SKM-1 treated with dmso at 0.1 percent for 144 hours (cell line): ENCODE measurements around the gene SIMC1.
A peak's percentile ranks its signal among the peaks of the same experiment; 100 is the strongest.
"Not testable (repeated sequence)": the region's sequence is repeated elsewhere in the genome, so short reads cannot be mapped to it uniquely, and the experiment has no call there.

Experiments
- DNase-seq: peaks from one replicate; lab custom pipeline; 2025; ENCODE audit not compliant: unreplicated experiment; lab: John Stamatoyannopoulos, UW

SIMC1 gene

GRCh38 chr5:176290057-176290840 is 52.0 kb downstream of the SIMC1 start:
- DNase-seq, result not testable (repeated sequence)

GRCh38 chr5:176305356-176305755 is 67.1 kb downstream of the SIMC1 start:
- DNase-seq, result not testable (repeated sequence)

DNA sequence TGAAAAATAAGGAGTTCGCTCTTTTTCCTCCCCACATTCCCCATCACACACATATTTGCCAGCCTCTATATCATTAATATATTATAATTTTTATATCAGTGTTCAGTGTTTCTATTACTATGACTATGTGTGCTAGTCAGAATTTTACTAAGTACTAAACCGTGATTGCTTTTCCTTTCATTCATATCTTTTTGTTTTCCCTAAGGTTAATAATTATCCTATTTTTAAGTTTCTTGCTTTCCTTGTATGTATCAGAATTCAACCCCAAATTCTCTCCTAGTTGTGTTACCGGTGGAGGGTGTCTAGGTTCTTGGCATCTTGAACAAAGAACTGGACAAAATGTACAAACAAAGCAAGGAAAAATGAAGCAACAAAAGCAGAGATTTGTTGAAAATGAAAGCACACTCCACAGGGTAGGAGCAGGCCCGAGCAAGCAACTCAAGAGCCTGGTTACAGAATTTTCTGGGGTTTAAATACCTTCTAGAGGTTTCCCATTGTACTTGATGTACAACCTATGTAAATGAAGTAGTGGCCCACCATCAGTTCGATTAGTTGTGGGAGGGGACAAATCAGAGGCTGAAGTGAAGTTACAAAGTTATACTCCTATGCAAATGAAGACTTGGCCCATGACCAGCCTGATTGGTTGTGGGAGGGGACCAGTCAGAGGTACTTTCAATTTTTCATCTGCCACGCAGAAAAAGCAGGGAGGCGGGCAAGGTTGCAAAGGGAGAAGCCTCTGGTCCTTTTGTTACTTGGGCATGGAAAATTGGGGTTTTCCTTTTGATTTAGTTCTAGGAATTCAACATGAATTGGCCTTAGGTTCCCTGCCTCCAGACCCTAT is 79.5 kb downstream of the SIMC1 start:
- no peak for DNase-seq

DNA sequence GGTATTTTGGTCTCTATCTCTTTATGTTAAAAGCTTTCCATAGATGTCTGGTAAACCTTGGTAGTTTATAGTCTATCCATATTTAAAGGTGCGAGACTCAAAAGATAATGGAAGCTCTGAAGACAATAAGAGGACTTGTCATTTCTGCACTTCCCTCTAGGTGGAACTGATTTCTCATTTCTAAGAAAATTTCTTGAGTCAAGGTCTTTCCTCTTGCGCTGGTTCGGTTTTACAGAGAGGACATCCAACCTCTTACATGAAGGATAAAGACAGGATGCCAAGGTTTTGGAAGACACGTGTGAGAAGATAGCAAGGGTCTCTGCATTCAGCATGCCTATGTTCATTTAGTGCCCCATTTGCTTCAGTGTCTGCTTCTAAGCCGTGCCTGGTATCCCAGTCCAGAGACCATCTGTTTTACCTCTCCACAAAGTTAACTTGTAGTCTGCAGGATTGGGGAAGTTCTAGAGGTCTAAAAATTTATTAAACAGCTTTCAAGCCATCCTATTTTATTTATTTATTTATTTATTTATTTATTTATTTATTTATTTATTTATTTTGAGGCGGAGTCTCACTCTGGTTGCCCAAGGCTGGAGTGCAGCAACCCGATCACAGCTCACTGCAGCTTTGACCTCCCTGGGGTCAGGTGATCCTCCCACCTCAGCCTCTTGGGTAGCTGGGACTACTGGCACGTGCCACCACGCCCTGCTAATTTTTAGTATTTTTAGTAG is 81.8 kb downstream of the SIMC1 start:
- DNase-seq, result peak; percentile 6

DNA sequence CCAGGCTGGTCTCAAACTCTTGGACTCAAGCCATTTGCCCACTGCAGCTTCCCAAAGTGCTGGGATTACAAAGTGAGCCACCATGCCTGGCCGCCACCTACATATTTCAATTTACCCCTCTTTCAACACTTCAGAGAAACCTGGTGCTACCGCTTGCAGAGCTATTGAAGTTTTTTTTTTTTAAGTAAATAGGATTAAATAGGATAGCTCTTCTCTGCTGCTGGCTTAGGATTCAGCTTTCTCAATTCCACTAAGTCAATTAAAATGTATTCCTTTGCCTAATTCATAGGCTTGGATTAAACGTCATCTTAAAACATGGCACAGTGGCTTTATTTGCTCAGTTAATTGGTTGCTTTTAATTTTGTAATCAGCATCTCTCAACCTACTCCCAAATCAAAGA is 82.4 kb downstream of the SIMC1 start:
- DNase-seq, result no peak

DNA sequence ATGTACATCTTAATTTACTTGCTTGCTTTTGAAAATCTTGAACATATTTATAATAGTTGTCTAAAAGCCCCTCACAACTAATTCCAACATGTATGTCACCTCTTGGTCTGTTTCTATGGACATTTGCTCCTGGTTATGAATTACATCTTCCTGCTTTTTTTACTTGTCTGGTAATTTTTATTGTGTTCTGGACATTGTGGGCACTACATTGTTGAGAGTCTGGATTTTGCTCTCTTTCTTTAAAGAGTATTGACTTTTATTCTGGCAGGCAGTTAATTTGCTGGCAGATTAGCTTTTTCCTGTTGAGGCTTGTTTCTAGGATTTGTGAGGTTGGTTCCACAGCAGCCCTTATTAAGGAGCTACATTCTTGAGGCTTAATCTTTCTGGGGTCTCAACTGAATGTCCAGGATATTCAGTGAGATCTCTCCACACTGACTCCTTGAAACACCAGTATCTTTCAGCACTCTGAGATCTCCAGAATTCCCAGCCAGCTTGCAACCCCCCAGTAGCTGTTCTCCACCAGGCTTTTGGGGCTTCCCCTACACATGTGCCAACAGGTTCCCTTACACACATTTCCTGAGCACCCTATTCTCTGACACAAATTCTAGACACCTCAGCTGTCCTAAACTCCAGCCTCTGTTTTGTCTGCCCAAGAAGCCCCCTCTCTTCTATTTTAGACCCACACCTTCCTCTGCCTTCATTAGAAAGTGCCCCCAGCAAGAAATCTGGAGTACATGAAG is 96.0 kb downstream of the SIMC1 start:
- DNase-seq, result no peak

DNA sequence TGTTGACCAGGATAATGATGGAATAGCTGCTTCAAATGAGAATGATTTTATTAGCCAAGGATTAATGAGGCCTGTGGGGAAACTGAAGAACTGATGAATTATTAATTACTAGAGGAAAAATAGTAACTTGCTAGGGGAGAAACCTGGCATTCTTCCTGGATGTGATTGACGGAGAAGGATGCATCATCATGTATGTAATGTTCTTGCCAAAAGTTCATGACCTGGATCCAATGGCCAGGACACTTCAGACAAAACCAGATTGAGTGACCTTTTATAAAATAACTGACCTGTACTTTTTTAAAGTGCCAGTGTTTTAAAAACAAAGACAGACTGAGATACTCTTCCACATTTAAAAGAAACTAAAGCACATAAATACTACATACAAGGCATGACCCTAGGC is 99.7 kb downstream of the SIMC1 start:
- DNase-seq, result no peak

- DNase-seq, result no peak
Observed at GRCh38 chr5:176339304-176339703, 101.1 kb downstream of the SIMC1 start.

DNA sequence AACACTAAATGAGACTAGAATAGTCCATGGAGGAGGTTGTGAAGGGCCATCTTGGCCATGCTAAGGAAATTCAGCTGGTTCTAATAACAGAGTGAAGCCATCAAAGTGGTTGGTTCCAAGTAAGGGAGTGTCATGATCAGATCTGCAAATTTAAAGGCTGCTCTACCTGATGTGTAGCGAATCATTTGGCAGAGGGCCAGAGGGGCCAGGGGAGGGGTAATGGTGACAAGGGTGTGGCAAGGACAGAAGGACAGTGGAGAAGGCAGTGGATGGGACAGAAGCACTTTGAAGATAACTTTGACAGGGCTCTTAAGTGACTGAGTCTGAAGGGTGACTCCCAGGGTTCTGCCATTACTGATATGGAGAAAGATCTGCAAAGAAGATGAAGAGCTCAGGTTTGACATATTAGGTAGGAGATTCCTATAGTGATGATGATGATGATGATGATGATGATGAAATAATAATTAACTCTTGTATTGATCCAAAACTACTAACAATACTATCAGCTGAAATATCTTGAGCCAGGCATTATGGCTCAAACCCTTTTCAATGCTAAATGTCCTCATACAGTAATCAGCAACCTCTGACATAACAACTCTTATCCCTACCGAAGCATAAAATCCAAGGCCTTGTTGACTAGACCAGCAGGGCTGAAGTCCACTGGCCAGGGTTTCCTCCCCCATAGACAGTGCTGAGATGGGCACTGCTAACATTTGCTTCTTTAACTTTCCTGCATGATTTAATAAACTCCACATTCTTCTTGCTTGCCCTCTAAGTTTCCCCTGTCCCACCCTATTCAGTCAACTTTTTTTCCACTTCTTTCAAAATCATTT is 103.3 kb downstream of the SIMC1 start:
- no peak for DNase-seq

GRCh38 chr5:176342158-176342483 is 103.9 kb downstream of the SIMC1 start:
- DNase-seq, result no peak

GRCh38 chr5:176342766-176343458 is 104.7 kb downstream of the SIMC1 start:
- no peak for DNase-seq

DNA sequence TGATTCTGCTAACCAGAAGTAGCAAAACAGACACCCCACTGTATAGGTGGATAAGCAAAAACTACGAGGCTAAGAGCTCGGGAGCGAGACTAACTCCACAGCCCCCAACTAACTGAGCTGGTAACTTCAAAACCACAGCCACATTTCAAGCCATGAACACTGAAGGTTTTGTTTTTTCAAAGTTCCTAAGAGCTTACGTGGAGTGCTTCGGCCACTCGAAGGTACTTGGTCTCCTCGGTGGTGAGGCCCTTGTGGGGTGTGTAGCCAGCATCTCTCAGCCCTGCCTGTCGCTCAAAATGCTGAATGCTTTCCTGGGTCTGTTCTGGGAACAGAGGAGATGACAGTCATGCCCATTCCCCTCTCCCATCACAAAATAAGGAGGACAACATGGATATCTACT is 112.2 kb downstream of the SIMC1 start:
- no peak for DNase-seq

GRCh38 chr5:176352116-176352878 is 114.1 kb downstream of the SIMC1 start:
- no peak for DNase-seq

GRCh38 chr5:176353533-176353932 is 115.3 kb downstream of the SIMC1 start:
- no peak for DNase-seq

- no peak for DNase-seq
Observed at GRCh38 chr5:176355400-176356178, 117.4 kb downstream of the SIMC1 start.

- DNase-seq, result no peak
Observed at GRCh38 chr5:176356179-176356566, 117.9 kb downstream of the SIMC1 start.

- DNase-seq, result no peak
Observed at GRCh38 chr5:176359658-176360057, 121.4 kb downstream of the SIMC1 start.

DNA sequence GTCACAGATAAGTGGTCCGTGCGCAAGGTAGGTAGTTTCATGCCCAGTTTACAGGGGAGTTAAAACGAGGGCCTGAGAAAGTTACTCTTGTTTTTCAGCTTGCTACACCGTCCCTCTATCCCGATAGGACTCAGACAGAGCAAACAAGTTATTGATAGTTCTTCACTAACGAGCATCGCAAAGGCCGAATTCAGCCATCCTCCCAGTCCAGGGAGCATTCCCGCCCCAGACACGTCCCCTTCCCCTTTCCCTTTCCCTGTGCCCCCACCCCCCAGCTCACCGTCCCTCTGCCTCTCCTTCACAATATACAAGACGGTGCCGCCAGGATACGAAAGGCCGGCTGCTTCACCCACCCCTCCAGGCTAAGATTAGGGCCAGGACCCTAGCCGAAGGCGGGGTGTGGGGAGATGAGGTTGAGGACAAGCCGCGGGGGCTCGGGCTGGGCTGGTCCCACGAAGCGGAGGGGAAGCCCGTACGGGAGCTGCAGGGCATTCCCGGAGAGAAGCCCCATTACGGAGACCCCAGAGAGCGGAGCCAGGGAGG is 122.7 kb downstream of the SIMC1 start:
- DNase-seq, result no peak
